Measurements from ENCODE around the gene CCL11.
"Not testable (repeated sequence)": the region's sequence is repeated elsewhere in the genome, so short reads cannot be mapped to it uniquely, and the experiment has no call there.

GRCh38 chr17:34327580-34327979 is 42.0 kb downstream of the CCL11 start:
- TF ChIP-seq MAFK (IDR thresholded peaks at IDR 0.05; ENCODE audit: partially characterized antibody); CTCF (IDR thresholded peaks at IDR 0.05); EP300 (IDR thresholded peaks at IDR 0.05); NR3C1 (IDR thresholded peaks at IDR 0.05); KDM1A (IDR thresholded peaks at IDR 0.05; ENCODE audit: low read depth); EHMT2 (IDR thresholded peaks at IDR 0.05; ENCODE audit: low read depth); MAZ (IDR thresholded peaks at IDR 0.05; ENCODE audit: borderline replicate concordance, low read depth, low read length); HOXB13 (CRISPR knock-in tag; IDR thresholded peaks at IDR 0.05; ENCODE audit: low read depth): not testable (repeated sequence)

Measured in A549 (cell line).